Upper lobe of left lung (tissue), 4 donors: ENCODE results near the gene SHMT1.
"Not testable (repeated sequence)": the region's sequence is repeated elsewhere in the genome, so short reads cannot be mapped to it uniquely, and the experiment has no call there.

Experiments
- POLR2A ChIP-seq, 4 donors: fragments of 450-650 bp; IDR thresholded peaks; one replicate each; pipeline ENCODE4 v1.5.1; 2016 to 2017; ENCODE audit warnings: antibody characterized with exemption in 4 of 4, mild to moderate bottlenecking in 2 of 4
- TF ChIP-seq, protein P1 (sequence below), 6 experiments: fragments of 450-650 bp in 4 of 6; fragments of 200-600 bp in 2 of 6; sonication (generic) in 2 of 6; IDR thresholded peaks; one replicate each; pipeline ENCODE4 v1.5.1; 2016 to 2019; ENCODE audit warnings: antibody characterized with exemption in 6 of 6

GRCh38 chr17:18408906-18409305 lies 45.6 kb upstream of the SHMT1 start:
- TF ChIP-seq POLR2A (IDR thresholded peaks at IDR 0.05), result not testable (repeated sequence)
- TF ChIP-seq, protein P1, sequence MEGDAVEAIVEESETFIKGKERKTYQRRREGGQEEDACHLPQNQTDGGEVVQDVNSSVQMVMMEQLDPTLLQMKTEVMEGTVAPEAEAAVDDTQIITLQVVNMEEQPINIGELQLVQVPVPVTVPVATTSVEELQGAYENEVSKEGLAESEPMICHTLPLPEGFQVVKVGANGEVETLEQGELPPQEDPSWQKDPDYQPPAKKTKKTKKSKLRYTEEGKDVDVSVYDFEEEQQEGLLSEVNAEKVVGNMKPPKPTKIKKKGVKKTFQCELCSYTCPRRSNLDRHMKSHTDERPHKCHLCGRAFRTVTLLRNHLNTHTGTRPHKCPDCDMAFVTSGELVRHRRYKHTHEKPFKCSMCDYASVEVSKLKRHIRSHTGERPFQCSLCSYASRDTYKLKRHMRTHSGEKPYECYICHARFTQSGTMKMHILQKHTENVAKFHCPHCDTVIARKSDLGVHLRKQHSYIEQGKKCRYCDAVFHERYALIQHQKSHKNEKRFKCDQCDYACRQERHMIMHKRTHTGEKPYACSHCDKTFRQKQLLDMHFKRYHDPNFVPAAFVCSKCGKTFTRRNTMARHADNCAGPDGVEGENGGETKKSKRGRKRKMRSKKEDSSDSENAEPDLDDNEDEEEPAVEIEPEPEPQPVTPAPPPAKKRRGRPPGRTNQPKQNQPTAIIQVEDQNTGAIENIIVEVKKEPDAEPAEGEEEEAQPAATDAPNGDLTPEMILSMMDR (IDR thresholded peaks at IDR 0.05), result not testable (repeated sequence)
